ENCODE measurements around the gene WNT7A. TPM values are rescaled to one million over a fixed set of nuclear protein-coding genes. Genes with fewer than 3 reads are reported as not detected.
"Not testable (repeated sequence)": the region's sequence is repeated elsewhere in the genome, so short reads cannot be mapped to it uniquely, and the experiment has no call there.

Gene WNT7A
- total RNA-seq, result 0.10 TPM

DNA sequence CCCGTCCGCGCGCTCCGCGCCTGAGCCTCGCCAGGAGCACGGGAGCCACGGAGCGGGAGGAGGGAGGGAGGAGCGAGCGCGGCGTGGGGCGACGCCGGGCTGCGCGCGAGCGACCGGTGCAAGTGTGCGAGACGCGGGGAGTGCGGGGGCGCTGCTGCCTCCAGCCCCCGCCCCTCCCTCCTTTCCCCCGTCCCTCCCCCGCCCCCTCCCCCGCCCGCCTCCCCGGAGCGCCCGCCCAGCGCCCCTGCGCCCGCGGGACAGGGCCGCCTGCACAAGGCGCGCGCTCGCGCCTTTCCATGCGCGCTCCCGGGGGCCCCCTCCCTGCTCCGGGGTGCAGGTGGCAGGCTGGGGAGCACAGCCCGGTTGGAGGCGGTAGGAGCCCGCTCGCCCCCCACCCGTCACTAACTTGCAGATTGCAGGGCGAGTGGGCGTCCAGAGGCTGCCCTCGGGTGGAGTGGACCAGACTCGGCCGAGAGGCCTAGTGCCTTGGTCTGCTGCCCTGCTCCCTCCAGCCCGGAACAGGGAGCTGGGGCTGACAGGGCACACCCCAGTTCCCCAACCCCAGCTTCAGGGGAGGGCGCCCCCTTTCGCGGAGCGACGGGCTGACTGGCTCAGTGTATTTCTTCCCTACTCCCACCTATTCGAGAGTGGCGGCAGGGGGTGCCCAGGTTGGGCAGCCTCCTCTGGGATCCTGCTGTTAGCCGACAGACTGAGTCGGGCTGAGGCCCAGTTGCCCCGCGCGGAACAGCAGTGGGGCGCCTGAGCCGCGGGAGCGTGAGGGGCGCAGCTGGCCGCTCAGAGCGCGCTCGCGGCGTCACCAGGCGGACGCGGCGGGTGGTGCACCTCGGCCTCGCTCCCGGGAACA, at the start of gene WNT7A:
Gene WNT7A (minus strand): TSS at position 126 of the 865 bp plus-strand sequence. CDS start 255 bp downstream, outside the sequence.
- DNase-seq, result peak; percentile 48

DNA sequence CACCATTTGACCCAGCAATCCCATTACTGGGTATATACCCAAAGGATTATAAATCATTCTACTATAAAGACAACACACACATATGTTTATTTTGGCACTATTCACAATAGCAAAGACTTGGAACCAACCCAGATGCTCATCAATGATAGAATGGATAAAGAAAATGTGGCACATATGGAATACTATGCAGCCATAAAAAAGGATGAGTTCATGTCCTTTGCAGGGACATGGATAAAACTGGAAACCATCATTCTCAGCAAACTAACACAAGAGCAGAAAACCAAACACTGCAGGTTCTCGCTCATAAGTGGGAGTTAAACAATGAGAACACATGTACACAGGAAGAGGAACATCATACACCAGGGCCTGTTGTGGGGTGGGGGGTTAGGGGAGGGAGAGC, 48.9 kb upstream of the WNT7A start:
- DNase-seq, result not testable (repeated sequence)

DNA sequence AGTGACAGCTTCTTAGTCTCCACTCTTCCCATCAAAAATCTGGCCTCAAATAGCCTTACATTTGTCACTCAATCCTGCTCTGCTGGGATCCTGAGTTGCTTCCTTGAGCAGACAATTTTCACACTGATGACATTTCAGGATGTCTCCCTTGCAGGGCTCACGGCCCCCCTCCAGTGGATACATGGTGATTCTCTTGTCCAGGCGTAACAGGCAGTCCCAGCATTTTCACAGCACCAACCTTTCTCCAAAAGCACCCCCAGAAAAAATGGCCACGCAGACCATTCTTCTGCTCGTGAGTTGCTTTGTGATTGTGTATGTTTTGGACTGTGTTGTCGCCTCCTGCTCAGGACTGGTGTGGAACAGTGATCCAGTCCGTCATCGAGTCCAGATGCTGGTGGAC, 47.4 kb upstream of the WNT7A start:
- DNase-seq, result no peak

- DNase-seq, result no peak
Measured at GRCh38 chr3:13916375-13916774, 36.5 kb upstream of the WNT7A start.

- DNase-seq, result no peak
Measured at GRCh38 chr3:13902648-13903238, 22.9 kb upstream of the WNT7A start.

DNA sequence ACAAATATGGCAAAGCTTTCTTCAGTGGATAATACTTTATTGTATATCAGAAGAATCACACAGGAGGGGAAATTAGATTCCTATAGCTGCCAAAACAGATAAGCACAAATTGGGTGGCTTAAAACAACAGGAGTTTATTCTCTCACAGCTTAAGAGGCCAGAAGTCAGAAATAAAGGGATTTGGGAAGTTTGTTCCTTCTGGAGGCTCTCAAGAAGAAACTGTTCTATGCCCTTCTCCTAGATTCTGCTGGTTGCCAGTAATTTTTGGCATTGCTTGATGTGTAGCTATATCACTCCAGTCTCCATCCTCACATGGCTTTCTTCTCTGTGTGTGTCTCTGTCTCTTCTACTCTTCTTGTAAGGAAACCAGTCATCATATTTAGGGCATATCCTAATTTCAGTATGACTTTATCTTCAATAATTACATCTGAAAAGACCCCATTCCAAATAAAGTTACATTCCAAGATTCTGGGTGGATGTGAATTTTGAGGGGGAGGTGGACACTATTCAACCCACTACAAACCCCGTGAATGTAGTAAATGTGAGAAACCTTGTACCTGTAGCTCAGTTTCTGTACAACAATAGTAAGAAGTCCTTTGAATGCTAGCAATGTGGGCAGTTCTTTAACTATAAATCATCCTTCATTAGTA, 22.2 kb upstream of the WNT7A start:
- DNase-seq, result no peak

GRCh38 chr3:13898346-13898745, 18.5 kb upstream of the WNT7A start:
- DNase-seq, result no peak

DNA sequence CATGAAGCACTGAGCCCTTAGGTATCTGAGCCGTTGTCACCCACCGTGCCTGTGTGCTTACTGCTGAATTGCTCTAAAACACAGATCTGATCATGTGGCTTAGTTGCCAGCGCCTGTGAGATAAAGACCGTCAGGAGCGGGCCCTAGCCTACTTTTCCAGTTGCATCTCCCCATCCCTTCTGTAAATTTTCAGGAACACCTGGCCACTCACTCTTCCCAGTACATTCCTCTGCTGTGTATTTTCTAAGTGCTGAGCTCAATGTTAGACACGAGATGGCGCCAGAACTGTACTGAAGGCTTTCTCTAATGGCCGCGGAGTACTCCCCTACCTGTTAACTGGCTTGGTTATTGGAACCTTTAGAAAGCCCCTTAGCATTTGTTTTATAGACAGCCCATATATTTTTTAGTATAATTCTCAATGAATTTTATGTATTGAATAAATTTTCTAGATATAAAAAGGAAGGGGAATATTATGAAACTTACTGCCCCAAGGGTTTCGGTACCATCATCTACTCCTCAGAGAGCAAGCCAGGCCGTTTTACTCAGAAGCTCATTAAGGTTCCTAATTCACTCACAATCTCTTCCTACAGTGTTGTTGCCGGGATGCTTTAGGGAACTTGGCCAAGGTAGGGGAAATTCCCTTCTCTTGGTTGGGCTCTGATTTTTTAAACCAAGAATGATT, 16.7 kb upstream of the WNT7A start:
- DNase-seq, result peak; percentile 89

- DNase-seq, result peak; percentile 96
Measured at GRCh38 chr3:13895155-13896105, 15.6 kb upstream of the WNT7A start.

DNA sequence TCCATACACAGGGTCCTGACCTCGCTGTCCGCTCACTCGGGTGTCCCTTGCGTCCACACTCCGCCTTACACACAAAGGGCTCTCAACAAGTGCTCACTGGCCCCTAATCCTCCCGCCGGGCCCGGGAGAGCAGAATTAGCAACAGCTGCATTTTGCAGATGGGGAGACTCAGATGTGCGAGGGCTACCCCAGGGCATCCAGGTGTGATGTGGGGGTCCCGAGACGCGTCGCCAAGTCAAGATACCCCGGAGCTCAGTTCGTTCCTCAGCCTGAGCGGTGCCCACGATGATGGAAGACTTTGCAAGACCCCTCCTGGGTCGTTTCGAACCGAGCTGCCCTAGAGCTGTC, 14.9 kb upstream of the WNT7A start:
- no peak for DNase-seq

DNA sequence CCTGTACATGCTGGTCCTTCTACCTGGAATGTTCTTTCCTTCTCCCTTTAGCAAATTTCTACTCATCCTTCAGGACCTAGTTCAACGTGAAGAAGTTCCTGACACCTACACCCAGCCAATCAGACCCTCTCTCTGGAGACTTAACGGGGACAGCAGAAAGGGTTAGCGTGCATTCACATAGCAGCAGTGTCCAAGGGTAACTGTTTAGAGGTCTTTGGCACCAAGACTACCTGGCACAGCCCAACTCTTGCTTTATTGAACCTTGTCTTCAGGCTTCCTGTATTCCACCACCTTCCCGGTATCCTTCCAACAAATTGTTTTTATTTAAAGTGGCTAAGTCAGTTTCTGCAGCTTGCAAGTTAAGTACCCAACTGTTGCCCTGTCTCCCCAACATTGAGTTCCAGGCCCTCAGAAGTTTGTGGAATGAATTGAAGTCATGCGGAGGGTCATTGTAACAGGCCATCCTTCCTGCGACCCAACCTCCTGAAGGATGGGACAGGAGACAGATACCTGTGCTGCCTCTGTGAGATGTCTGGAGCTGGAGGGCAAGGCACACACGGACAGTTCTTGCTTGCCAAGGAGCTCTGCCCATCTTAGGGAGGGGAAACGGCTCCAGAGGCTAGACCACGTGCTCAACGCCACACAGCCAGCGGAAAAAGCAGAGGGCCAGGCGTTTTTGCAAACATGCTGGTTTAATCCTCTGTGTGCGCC, 14.4 kb upstream of the WNT7A start:
- DNase-seq, result no peak

GRCh38 chr3:13892304-13892703, 12.4 kb upstream of the WNT7A start:
- DNase-seq, result no peak

DNA sequence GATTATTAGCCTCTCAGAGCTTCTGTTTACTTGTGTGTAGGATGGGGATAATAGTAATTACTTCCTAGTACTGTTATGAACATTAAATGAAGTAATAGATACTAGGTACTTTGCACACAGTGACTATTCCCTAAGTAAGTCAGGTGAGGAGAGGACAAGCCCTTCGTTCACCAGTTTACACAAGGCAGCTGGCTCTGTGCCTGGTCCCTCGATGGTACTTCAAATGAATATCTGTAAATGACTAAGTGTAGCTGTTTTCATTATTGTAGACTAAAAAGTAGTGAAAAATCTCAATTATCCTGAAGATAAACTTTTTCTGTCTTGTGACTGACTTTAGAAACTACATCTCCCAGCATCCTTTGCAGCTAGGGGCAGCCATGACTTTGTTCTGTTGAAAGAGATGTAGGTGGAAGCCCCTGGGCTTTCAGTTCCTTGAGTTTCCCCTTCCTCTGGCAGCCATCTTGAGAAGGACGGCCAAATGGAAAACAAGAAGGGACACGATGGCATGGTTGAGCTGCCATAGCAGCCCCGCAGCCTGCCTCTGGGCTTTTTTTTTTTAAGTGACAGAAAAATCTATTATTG, 11.7 kb upstream of the WNT7A start:
- no peak for DNase-seq

GRCh38 chr3:13891017-13891392, 11.1 kb upstream of the WNT7A start:
- DNase-seq, result no peak

DNA sequence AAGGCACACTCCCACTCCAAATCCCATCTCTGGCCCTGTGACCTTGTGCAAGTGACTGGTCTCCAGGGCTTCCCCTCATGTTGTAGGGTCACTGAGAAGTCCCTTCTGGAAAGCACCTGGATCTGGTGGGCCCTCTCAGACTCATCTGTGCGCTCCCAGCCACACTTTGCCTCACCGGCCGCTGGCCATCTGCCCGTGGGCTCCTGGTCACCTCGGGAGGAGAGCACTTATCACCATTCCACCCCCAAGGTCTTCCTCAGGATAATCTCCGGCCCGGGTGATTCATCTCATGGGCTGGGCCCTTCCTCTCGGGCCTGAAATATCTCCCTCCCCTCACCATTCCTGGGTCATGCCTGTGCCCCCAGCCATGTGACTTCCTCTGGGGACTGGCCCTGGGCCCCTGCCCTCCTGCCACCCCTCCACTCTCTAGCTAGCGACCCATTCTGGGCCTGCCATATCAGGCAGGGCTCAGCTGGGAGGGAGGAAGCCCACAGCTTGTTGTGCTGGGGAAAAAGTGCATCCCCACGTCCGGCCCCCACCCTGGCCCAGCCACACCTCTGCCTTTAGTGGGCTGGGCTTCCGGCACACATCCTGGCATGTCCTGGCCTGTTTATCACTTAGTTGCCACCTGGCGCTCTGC, 10.6 kb upstream of the WNT7A start:
- no peak for DNase-seq

GRCh38 chr3:13888576-13888975, 8.7 kb upstream of the WNT7A start:
- DNase-seq, result no peak

DNA sequence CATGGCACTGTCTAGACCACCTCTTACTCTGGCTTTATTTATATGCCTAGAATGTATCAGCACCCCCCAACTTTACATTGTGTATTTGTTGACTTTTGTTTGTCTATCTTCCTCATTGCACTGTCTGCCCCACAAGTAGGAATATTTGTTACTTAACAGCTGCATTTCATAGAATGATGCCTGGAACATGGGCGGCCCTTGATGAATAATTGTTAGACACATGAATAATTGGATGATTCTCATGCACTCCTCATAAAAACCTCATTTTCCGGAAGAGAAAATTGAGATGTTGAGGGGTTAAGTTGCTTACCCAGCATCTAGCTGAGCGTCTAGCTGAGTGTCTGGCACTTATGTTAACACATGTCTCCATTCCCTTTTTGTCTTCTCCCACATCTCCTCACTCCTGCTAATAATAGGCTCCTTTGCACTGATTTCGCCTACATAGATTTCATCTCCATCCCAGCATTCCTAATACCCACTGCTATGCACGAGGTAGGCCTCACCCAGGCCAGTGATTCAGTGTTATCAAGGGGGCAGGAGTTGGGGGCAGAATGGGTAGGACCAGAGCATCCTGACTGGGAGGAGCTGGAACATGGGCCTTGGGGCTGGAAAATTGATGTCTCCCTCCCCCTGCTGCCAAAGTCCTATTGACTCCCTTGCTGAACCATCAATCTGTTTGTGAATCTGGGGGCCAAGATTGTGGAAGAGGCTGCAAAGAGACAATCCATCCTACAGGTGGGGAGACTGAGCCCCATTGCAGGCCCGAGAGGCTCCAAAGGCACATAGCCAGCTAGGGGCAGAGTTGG, 7.8 kb upstream of the WNT7A start:
- no peak for DNase-seq

- DNase-seq, result no peak
Measured at GRCh38 chr3:13886593-13887129, 6.8 kb upstream of the WNT7A start.

DNA sequence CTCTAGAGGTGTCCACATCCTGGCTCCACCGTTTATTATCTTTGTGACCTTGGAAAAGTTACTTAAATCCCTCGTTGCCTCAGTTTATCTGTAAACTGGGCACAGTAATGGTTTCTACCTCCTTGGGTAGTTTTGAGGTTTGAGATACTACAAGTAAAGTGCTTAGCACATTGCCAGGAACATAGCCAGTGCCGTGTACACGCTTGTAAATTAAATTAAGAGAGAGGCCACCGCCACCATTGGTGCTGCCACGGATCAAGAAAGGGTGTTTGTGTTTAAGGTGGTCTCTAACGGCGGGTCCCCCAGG, 5.8 kb upstream of the WNT7A start:
- no peak for DNase-seq
